ENCODE measurements around the gene CDK5RAP1.

DNA sequence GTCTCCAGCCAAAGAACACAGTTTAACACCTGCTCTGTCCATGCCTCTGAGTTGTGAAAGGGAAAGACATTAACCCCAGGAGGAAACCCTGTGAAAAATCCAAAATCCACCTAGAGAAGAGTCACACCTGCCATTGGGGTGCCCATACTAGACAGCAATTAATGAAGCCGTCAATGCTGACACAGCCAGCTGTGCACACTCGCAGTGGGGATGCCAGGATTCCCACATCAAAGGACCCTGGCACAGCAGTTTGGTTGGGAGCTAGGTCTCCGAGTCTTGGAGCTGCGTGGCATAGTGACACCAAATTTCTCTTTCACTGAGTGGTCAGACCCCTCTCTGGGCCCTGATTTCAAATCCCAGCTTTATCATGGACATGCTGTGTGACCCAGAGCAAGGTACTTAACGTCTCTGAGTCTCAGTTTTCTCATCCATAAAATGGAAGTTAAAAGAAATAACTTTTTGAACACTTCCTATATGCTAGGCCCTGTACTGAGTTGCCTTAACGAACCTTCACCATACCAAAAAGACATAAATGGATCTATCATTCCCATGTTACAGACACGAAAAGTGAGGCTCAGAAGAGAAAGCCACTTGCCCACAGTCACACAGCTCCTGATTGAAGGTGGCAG, 87.5 kb downstream of the CDK5RAP1 start:
- TF ChIP-seq, protein P1, sequence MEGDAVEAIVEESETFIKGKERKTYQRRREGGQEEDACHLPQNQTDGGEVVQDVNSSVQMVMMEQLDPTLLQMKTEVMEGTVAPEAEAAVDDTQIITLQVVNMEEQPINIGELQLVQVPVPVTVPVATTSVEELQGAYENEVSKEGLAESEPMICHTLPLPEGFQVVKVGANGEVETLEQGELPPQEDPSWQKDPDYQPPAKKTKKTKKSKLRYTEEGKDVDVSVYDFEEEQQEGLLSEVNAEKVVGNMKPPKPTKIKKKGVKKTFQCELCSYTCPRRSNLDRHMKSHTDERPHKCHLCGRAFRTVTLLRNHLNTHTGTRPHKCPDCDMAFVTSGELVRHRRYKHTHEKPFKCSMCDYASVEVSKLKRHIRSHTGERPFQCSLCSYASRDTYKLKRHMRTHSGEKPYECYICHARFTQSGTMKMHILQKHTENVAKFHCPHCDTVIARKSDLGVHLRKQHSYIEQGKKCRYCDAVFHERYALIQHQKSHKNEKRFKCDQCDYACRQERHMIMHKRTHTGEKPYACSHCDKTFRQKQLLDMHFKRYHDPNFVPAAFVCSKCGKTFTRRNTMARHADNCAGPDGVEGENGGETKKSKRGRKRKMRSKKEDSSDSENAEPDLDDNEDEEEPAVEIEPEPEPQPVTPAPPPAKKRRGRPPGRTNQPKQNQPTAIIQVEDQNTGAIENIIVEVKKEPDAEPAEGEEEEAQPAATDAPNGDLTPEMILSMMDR (IDR thresholded peaks at IDR 0.05) = no peak
- no peak for TF ChIP-seq POLR2A (IDR thresholded peaks at IDR 0.05)

All from heart left ventricle (tissue), 13 donors.